SK-N-MC (cell line): Measurements from ENCODE around the gene LRP1B.

Experiments
- EZH2 ChIP-seq: fragments of 200-600 bp; sonication (generic); IDR thresholded peaks from one replicate; pipeline ENCODE4 v1.6.1; 2017; ENCODE audit warnings: antibody characterized with exemption
- FOXP2 ChIP-seq: optimal IDR thresholded peaks from 2 replicates; pipeline ENCODE3; 2011; ENCODE audit warnings: mild to moderate bottlenecking, moderate library complexity; ENCODE audit not compliant: insufficient read depth; ENCODE audit errors: extremely low read length, control extremely low read depth
- POLR2AphosphoS5 ChIP-seq: IDR thresholded peaks from 2 replicates; pipeline ENCODE4 v1.6.1; 2012; ENCODE audit warnings: mild to moderate bottlenecking, low read depth, low read length, borderline replicate concordance

- TF ChIP-seq POLR2AphosphoS5 (no peak), EZH2 (no peak), FOXP2 (no peak)
Observed at GRCh38 chr2:140892436-140892835, 1238.4 kb downstream of the LRP1B start.
